IPS-20b (cell line): Measurements from ENCODE around the gene MYO10.

Experiments
- H3K27ac ChIP-seq: one replicate; pipeline ENCODE4 v1.5.1; 2013; ENCODE audit warnings: low read length
- H3K27me3 ChIP-seq: 2 replicates; pipeline ENCODE4 v1.6.1; 2013; ENCODE audit warnings: mild to moderate bottlenecking, low read length, inconsistent platforms; ENCODE audit not compliant: insufficient read depth
- H3K36me3 ChIP-seq: 2 replicates; pipeline ENCODE4 v1.6.1; 2013; ENCODE audit warnings: low read depth, mild to moderate bottlenecking, inconsistent platforms, low read length, moderate library complexity; ENCODE audit not compliant: insufficient read depth
- H3K4me1 ChIP-seq: 2 replicates; pipeline ENCODE4 v1.6.1; 2013; ENCODE audit warnings: mild to moderate bottlenecking, control low read depth, inconsistent platforms, low read length, moderate library complexity; ENCODE audit not compliant: insufficient read depth
- H3K4me3 ChIP-seq: 2 replicates; pipeline ENCODE4 v1.5.1; 2013; ENCODE audit warnings: mild to moderate bottlenecking, low read length, inconsistent platforms
- H3K9ac ChIP-seq: 2 replicates; pipeline ENCODE4 v1.6.1; 2013; ENCODE audit warnings: low read depth, mild to moderate bottlenecking, inconsistent platforms, low read length, moderate library complexity
- H3K9me3 ChIP-seq: 2 replicates; pipeline ENCODE4 v1.6.1; 2013; ENCODE audit warnings: mild to moderate bottlenecking, low read depth, low read length, inconsistent platforms; ENCODE audit not compliant: insufficient read depth

MYO10 gene

DNA sequence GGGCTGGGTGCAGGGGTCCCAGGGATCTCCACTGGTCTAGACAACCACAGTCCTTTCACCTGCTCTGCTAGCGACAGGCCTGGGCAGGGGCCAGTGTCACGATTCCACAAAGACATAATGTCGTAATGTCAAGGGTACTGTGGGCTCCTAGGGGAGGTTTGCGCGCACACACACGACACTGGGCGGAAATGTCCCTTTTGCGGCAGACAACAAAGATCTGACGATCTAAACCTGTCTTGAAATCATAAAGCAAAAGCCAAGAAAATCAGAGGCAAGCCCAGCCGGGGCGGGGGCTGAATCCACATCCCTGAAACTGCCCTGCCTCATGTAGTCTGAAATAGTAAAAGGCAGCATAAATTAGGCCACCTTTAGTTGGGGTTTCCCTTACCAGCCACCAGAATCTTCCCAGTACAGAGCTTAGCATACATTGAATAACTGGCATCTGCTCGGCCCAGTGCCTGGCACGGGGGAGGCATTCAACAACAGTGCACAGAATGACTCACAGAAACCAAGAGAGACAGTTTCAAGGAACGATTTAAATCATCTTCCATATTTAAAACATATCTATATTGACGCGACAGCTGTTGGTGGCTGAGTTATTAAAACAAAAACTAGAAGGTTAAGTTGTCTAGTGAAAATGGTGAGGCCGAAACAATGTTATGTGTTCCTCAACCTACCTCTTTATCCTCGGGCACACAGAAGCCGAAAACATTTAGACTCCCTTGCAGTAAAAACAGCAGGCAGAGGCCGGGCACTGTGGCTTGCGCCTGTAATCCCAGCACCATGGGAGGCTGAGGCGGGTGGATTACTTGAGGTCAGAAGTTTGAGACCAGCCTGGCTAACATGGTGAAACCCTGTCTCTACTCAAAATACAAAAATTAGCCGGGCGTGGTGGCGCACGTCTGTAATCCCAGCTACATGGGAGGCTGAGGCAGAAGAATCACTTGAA lies 151.0 kb downstream of the MYO10 start:
- no peak overlapping the region for H3K9ac ChIP-seq
- no peaks in the 10 kb centered on the region for H3K27me3 ChIP-seq
- peaks cover 6% of the 10 kb centered on the region; the same call in 1 of the 2 replicates for H3K36me3 ChIP-seq
- H3K27ac ChIP-seq: no peak overlapping the region
- no peak overlapping the region for H3K4me3 ChIP-seq
- H3K9me3 ChIP-seq: no peaks in the 10 kb centered on the region
- no peaks in the 10 kb centered on the region for H3K4me1 ChIP-seq

GRCh38 chr5:16784088-16784487 lies 152.0 kb downstream of the MYO10 start:
- Histone ChIP-seq H3K27ac (peak overlapping the region; percentile 2), H3K9ac (no peak overlapping the region)

GRCh38 chr5:16781828-16782626 lies 154.1 kb downstream of the MYO10 start:
- H3K36me3 ChIP-seq: peaks cover 15% of the 10 kb centered on the region; the same call in 1 of the 2 replicates

More at GRCh38 chr5:16784088-16784487, 152.0 kb downstream of the MYO10 start:
- no peak overlapping the region for H3K4me3 ChIP-seq
- no peaks in the 10 kb centered on the region for H3K27me3 ChIP-seq
- peaks cover 8% of the 10 kb centered on the region; the same call in 1 of the 2 replicates for H3K36me3 ChIP-seq
- H3K4me1 ChIP-seq: no peaks in the 10 kb centered on the region
- H3K9me3 ChIP-seq: no peaks in the 10 kb centered on the region

GRCh38 chr5:16780325-16780724 lies 155.8 kb downstream of the MYO10 start:
- no peak overlapping the region for H3K9ac ChIP-seq
- H3K9me3 ChIP-seq: no peaks in the 10 kb centered on the region
- H3K36me3 ChIP-seq: peaks cover 15% of the 10 kb centered on the region; the same call in 1 of the 2 replicates
- no peaks in the 10 kb centered on the region for H3K4me1 ChIP-seq
- H3K27ac ChIP-seq: no peak overlapping the region
- no peaks in the 10 kb centered on the region for H3K27me3 ChIP-seq
- H3K4me3 ChIP-seq: no peak overlapping the region

More at GRCh38 chr5:16781828-16782626, 154.1 kb downstream of the MYO10 start:
- H3K27ac ChIP-seq: no peak overlapping the region
- no peak overlapping the region for H3K4me3 ChIP-seq
- H3K4me1 ChIP-seq: no peaks in the 10 kb centered on the region
- no peak overlapping the region for H3K9ac ChIP-seq
- no peaks in the 10 kb centered on the region for H3K27me3 ChIP-seq
- H3K9me3 ChIP-seq: no peaks in the 10 kb centered on the region

DNA sequence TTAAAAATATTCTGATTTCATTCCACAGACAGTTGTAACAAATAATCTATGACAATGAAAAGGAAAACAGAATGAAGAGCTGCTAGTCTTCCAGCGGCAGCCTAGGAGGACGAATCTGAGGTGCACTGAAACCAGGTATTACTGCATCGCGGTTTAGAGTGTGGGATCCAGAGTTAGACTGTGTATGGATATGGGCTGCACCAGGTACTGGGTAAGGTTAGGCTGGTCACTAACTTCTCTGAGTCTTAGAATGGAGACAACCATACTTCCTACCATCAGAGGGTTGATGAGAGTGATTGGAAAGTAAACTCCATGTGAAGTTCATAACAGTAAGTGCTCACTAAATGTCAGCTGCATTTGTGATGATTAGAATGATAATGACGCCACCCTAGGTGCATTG lies 158.7 kb downstream of the MYO10 start:
- peaks cover 5% of the 10 kb centered on the region; the same call in 1 of the 2 replicates for H3K4me1 ChIP-seq
- H3K36me3 ChIP-seq: peaks cover 15% of the 10 kb centered on the region; the same call in 1 of the 2 replicates
- H3K9ac ChIP-seq: no peak overlapping the region
- H3K4me3 ChIP-seq: no peak overlapping the region
- no peak overlapping the region for H3K27ac ChIP-seq
- H3K27me3 ChIP-seq: no peaks in the 10 kb centered on the region
- H3K9me3 ChIP-seq: no peaks in the 10 kb centered on the region

DNA sequence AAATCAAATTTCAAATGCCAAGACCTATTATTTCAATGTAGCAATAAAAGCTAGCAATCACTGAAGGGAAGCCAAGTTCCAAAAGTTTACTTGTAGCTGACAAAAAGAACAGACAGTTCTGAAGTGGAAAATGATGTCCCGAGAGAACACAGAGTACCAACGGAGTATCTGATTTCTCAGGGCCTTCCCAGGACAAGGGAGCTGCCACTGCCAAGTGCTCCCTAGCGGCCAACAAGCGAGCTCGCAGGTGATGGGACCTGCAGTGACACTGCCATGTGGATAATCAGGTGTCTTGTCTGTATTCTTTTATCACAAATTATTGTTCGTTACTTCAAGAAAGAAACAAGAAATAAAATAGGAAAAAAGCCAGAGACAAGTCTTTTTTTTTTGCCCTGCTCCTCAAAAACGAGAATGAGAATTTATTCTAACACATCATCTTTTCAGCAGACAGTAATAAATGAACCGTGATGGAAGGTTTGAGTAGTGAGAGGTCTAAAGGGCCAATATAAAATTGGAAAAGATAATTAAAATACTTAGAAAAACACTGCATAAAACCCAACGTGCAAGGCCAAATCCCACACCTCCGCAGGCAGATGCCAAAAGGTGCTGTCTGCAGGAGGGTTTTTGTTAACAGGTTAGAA lies 159.4 kb downstream of the MYO10 start:
- H3K4me1 ChIP-seq: peaks cover 5% of the 10 kb centered on the region; the same call in 1 of the 2 replicates
- H3K9me3 ChIP-seq: no peaks in the 10 kb centered on the region
- H3K36me3 ChIP-seq: peaks cover 13% of the 10 kb centered on the region; the same call in 1 of the 2 replicates
- H3K4me3 ChIP-seq: no peak overlapping the region
- no peak overlapping the region for H3K27ac ChIP-seq
- no peaks in the 10 kb centered on the region for H3K27me3 ChIP-seq
- no peak overlapping the region for H3K9ac ChIP-seq

DNA sequence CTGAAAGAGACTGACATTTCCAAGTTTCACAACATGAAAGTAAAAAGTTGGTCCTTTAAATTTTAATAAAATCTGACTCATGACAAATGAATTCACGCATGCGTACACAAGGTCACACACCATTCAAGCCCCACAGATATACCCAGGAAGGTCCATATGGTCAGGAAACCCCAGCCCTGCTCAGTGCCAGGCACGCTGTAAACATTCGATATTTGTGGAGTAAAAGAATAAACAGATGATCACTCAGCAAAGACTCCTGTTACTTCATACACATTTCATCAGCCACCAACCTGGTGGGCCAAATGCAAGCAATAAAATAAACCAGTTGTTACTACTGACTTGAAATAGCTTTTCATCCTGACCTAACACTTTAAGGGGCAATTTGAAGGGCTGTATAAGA lies 161.3 kb downstream of the MYO10 start:
- Histone ChIP-seq H3K36me3 (peaks cover 16% of the 10 kb centered on the region), H3K9ac (no peak overlapping the region)

GRCh38 chr5:16773991-16774390 lies 162.1 kb downstream of the MYO10 start:
- Histone ChIP-seq H3K9ac (no peak overlapping the region), H3K36me3 (peaks cover 16% of the 10 kb centered on the region), H3K9me3 (no peaks in the 10 kb centered on the region), H3K4me1 (peaks cover 5% of the 10 kb centered on the region; the same call in 1 of the 2 replicates), H3K4me3 (no peak overlapping the region), H3K27ac (no peak overlapping the region), H3K27me3 (no peaks in the 10 kb centered on the region)

More for the DNA sequence above, 161.3 kb downstream of the MYO10 start:
- peaks cover 5% of the 10 kb centered on the region; the same call in 1 of the 2 replicates for H3K4me1 ChIP-seq
- no peaks in the 10 kb centered on the region for H3K27me3 ChIP-seq
- H3K4me3 ChIP-seq: no peak overlapping the region
- no peak overlapping the region for H3K27ac ChIP-seq
- H3K9me3 ChIP-seq: no peaks in the 10 kb centered on the region

DNA sequence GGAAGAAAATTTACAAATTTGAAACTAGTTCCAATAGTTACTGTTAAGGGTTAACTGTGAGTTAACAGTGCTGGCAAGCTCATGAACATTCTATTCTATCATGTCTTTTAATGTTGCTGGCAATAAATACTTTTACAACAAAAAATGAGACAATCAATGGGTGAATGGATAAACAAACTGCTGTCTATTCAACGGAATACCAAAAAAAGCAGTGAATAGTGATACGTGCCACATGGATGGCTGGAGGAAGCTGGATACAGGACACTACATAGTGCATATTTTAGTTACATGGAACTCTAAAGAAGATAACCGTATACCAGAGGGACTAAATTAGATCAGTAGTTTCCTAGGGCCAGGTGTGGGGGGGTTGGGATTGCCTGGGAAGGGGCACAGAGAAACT lies 163.5 kb downstream of the MYO10 start:
- H3K4me3 ChIP-seq: no peak overlapping the region
- peaks cover 10% of the 10 kb centered on the region for H3K36me3 ChIP-seq
- no peaks in the 10 kb centered on the region for H3K9me3 ChIP-seq
- peaks cover 11% of the 10 kb centered on the region; the same call in 1 of the 2 replicates for H3K4me1 ChIP-seq
- no peak overlapping the region for H3K27ac ChIP-seq
- H3K27me3 ChIP-seq: no peaks in the 10 kb centered on the region
- H3K9ac ChIP-seq: no peak overlapping the region

DNA sequence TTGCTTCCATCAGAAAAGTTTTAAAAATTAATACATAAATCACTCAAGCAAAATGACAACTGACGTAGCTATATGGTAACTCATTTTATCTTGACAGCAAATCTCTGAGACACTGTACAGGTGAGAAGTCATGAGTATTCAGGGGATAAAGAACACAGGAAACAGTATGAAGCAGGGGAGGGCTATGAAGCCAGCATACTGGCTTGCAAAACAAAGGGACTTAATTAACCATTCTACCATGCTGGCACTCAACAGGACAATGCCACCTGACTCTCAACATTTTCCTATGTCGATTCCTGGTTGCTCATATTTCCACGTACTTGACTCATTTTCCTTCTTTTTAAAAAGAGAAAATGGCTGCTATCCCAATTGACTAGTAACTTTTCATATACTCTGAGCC lies 167.9 kb downstream of the MYO10 start:
- no peaks in the 10 kb centered on the region for H3K27me3 ChIP-seq
- peaks cover 35% of the 10 kb centered on the region for H3K36me3 ChIP-seq
- H3K4me1 ChIP-seq: peaks cover 5% of the 10 kb centered on the region; the same call in 1 of the 2 replicates
- no peak overlapping the region for H3K27ac ChIP-seq
- no peak overlapping the region for H3K4me3 ChIP-seq
- H3K9ac ChIP-seq: no peak overlapping the region
- H3K9me3 ChIP-seq: no peaks in the 10 kb centered on the region

DNA sequence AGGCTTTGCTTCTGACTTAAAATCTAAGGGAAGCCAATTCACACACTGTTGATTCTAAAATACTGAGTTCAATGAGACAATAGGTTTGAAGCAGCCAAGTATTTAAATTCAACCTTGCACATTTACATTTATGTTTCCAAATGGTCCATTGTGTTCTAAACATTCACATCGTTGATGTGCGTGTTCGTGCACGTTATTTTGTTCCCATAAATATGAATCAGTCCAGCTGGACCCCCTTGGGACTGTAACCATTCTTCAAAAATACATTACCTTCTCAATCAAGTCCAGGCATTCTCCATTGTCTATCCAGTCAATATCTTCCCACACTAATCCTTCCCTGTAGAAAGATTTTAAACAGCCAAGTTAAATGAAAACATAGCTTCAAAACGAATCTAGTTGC lies 172.9 kb downstream of the MYO10 start:
- Histone ChIP-seq H3K27me3 (no peaks in the 10 kb centered on the region), H3K9ac (no peak overlapping the region), H3K4me3 (no peak overlapping the region), H3K4me1 (peaks cover 2% of the 10 kb centered on the region; the same call in 1 of the 2 replicates), H3K36me3 (peaks cover 65% of the 10 kb centered on the region), H3K27ac (no peak overlapping the region), H3K9me3 (no peaks in the 10 kb centered on the region)
